Ureter (tissue), 1 donor: ENCODE measurements around the gene DGKG. TPM values are rescaled to one million over a fixed set of nuclear protein-coding genes. Genes with fewer than 3 reads are reported as not detected.

Experiments
- DNase-seq: peaks from one replicate; pipeline ENCODE4 v3.0.0-alpha.2; 2020; ENCODE audit warnings: low spot score
- total RNA-seq: library from RNA; stranded (reverse); gene quantifications from one replicate; pipeline ENCODE4 v1.2.4, GENCODE V29; 2023
- donor health status: DM: yes; HTN: yes; CAD: no.

DGKG gene
- total RNA-seq, 1 donor from 2014 or later: 16.2 TPM

DNA sequence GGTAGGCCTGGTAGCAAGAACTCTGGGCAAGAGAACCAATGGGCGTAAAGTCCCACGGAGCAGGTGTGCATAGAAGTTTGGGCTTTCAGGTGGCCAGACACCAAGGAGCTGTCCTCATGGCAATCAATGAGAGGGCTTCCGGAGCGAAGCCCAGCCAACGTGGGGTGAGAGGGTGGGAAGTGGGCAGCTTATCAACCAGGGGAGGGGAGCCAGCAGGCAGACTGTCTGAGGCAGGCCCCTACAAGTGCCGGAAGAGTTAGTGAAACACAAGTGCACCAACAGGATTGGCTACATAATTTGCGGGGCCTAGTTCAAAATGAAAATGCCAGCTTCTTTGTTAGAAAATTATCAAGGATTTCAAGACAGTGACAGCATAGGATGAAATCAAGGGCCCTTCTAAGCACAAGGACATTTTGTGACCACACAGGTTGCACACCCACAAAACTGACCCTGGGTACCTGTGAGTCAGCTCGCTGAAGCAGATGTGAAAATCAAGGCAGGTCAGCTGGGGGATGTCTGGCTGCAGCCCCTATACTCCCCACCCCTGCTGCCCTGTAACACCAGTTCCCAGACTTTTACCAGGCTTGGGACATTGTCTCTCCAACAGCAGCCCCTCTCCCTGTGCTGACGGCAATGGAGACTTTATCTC is 151.1 kb downstream of the DGKG start:
- peak; percentile 52 for DNase-seq

DNA sequence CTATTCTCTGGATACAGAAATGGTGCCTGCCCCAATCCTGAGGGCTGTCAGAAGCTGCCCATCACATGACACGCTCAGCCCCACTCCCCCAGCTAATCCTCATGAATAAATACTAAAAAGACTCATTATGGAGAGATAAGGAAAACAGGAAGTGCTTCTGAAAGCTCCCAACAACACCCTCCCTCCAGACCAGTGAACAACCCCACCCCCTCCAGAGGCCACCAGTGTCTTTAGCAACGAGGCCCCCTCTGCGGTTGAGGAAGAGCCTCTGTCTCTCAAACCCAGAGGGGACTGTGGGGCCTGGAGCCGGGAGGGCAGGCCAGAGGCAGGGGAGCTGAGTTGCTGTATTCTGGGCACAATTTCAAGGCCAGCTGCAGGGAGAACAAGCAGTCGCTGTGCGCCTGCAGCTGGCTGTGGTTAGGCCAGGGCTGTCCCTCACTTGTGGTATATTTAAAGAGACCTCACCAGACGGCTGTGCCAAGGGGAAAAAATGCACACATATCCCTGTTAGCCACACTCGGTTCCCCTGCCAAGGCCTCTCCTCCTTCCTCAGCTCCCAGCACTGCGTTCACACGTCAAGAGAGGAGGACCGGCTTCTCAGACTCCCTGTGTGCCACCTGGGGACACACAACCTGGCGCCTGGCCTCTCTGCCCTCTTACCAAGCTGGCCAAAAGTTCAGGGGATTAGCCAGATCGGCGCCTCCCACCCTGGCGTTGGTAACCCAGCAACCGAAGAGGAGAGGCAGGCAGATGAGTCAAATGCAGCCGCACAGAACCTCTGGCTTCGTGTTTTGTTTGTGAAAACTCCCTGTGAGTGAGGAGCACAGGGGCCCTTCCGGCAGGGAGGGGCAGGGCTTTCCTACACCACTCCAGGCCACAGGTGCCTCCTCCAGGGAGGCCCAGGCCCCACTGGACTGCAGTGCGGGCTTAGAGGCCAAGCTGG is 152.0 kb downstream of the DGKG start:
- peak; percentile 47 for DNase-seq

DNA sequence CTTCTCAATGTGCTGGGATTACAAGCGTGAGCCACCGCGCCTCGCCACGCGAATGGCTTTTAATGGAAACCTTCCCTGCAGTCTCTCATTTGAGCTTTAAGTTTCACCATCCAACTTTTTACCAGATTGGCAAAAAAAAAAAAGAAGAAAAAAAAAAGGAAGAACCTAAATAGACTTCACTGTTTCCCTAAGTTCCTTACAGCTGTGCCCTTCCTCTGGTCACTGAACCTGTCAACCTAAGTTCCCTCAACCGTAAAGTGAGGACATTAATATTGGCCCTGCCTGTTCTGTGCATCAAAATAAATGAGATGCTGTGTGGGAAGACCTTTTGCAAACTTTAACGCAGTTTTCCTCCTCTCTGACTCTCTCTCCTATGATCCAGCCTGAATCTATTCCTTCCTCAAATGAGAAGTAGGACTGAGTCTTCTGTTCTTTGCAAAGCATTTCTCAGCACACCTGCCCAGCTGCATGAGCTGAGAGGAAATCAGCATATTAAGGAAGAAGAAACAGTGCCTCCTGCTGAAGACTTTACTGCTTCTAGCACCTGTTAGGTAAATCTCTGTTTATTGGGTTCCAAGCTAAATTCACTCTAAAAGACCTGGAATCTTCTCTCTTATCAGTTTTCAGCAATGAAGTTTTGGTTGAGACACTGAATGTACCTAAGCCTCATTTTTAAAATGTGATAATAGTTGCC is 153.6 kb downstream of the DGKG start:
- DNase-seq: no peak

DNA sequence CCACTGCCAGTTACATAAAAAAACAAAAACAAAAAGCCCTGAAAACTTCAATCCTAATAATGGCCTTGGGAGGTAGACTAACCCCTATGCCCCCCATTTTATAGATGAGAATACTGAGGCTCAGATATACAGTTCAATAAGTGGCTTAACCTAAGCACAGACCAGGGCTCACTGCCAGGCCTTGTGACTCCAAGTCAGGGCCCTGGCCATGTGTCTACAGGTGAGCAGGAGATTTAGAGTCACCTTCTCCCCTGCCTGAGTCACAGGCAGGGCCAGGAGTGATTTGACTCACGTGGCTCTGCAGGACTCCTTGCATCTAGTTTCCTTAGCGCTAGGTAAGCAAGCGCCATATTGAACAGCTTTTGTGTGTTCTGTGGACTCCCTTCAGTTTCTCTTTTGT is 154.5 kb downstream of the DGKG start:
- DNase-seq: no peak

DNA sequence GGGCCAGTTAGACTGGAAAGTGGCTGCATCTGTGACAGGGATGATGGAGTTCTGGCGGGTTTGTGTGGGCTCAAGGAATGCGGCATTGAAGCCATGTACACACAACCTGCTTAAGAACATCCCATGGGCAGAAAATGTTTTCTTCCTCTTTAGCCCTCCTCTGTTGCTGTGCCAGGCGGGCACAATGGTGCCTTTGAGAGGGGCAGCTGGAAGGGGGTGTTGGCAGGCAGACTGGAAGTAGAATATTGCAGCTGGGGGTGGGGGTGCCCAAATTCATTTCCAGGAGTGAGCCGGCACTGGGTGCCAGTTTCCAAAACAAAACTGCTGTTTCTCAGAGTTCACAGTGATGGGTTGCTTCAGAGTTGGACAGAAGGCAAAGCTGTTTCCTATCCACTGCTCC is 161.3 kb downstream of the DGKG start:
- no peak for DNase-seq

DNA sequence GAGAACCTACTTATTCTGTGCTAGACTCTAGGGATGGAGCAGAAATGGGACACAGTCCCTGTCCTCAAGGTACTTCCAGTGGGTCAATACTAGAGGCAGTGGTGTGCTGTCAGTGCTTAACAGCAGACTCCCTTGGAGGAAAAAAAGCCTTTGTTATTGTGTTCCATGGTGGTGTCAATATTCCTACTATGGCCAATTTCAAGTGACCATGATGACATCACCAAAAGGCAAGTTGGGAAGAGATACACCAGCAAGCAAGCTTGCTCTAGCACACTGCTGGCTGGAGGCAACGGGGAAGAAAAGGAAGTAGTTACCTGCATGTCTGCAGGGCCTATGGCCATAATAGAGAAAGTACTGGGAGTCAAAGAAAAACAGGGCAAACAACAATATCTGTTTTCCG is 163.6 kb downstream of the DGKG start:
- DNase-seq: no peak

DNA sequence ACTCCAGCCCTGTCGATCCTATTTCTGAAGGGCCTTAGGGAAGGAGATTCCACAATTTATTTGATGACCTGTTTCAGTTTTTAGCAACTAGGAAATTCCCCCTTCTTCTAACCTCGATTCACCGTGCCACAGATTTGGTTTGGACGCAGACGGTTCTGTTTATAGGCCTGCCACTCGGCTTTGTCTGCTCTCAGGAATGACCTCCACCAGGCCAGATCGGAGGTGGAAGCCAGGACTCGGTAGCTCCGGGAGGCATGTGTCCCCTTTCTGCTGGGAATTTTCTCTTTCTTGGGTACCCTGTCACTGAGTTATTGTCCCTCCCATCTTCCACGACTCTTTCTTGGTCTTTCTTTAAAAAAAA is 167.6 kb downstream of the DGKG start:
- no peak for DNase-seq

DNA sequence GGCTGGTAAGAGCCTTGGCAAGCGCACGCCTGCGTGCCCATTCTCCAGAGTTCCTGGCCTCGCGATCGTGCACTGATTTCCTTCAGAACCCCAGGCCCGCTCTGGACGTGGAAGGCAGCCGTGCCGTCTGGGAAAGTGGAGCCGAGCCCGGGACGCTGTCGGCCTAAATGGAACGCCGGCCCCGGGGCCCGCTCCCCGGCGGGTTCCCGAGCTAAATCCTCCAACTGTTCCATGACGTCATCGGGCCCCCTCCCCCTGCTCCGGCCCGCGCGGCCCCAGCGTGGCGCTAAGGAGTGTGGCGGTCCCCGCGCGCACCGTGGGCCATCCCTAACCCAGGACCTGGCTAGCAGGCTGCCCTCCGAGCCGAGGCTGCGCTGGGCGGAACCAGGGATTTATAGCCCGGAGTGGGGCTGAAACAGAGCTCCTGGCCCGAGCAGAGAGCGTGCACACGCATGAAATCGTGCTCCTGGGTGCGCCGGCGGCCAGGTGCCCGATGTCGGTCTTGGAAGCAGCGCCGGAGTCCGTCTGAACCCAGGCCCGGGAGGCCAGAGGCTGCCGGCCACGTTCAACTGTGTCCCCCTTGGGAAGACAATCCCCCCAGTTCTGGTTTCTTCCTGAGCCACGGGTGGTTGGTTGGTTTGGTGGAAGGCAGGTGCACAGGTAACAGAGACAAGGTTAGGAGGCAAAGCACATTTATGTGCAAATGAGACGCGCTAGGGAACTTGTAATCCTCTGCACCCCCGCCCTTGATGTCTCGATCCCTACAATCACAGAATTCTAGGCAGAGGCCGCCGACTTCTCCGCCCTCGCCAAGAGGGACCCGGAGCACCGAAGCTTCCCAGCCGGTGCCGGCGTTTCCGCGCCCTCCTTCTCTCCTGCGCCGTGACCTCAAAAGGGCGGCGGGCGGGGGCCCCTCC is 168.2 kb downstream of the DGKG start:
- DNase-seq: no peak

DNA sequence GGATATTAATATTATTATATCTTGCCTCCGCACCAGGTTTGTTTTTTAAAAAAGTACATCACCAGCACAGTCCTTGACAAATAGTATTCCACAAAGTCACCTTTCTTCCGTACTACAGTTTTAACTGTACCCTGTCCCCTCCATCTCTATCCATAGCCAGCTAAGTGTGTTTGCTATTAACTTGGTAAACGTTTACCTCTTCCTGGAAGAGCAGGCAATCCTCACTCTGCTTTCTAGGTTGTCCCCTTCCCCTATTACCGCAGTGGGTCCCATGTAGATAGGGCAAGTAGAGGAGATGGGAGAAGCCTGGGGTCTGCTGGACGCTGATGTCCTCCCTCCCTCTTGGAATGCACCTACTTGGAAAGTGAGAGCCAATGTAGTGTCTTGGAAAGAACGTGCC is 169.2 kb downstream of the DGKG start:
- no peak for DNase-seq

DNA sequence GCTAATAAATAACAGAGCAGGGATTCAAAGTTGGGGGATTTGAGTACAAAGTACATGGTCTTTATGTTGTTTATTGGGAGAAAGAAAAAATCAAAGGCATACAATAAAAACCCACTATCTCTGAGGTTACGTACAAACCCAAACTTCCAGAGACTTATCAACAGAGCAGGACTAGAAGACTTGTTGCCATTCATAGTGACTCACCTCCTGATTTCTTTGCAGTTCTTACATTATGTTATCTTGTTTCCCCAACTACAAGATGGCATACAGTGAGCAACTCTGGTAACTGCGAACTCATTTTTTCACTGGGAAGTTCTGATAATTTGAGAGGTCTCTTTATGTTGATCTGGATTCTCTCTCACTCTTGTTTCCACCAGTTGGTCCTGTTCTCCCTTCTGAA is 172.5 kb downstream of the DGKG start:
- no peak for DNase-seq

DNA sequence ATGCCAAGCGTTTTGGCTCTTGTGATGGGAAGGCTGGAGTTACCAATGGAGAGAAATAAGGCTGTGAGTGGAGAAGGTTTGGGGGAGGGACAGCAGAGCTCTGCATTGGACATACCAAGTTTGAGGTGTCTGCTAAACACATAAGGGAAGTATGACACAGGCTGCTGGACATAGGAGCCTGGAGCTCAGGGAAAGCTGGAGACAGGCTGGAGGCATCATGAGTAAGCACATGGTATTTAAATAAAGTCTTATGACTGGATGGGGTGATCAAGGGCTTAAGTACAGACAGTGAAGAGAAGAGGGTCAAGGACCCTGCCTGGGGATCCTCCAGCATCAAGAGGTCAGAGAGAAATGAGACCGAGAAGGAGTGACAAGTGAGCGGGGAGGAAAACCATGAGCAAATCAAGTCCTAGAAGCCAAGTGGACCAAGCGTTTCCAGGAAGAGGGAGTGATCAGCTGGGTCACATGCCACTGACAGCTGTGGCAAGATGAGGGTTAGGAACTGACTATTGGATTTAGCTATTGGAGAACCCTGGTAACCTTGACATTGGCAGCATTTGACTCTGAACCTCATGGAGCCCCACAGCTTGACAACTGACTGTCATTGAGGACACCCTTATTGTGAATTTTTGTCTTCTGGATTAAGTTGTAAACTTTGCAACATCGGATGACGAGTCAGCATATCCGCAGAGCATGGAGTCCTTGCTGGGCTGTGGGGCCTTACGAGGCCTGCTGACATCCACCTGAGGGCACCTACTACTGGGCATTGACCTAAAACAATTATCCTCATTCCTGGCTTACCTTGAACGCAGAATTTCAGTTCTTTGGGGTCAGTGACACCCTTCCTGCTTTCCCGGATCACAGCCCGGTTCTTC is 174.4 kb downstream of the DGKG start:
- DNase-seq: no peak

DNA sequence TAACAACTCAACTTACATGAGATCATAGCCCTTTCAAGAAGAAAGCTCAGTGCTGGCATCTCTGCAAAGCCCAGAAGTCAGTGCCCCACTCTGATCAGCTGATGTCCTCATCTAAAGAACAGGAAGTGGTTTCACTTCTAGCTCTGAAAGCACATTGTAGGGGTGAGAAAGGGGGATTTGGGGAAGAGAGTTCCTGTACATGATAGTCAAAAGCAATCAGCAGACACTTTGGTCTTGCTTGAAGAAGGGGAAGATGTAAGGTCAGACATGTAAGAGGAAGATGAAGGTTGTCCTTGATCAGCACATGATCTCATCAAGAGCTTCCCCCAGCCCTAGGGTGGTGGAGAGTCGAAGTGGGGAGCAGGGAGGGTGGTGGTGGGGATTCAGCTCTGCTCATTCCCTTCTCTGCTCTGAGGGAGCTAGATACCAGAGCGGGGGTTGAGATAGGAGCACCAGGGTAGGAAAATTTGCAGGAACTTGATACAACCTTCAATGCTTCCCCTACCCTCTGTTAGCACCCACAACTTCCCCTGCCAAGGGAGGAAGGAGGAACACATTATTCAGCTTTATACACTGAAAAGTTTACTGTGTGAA is 176.7 kb downstream of the DGKG start:
- no peak for DNase-seq

DNA sequence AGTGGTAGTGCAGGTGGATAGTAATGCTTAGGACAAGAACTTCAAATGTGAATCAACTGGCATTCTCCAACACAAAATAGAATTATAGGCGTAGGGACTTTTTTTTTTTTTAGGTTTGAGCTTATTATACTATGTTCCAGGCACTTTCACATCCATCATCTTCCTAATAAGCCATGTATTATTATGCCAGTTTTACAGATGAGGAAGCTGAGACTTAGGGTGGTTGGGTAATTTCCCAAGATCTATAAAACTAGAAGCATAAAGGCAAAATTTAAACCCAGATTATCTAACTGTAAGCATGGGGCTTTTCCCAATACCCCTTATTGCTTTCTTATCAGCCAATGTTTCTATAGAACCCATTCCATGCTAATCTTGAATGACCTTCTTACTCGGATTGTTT is 178.0 kb downstream of the DGKG start:
- DNase-seq: no peak

DNA sequence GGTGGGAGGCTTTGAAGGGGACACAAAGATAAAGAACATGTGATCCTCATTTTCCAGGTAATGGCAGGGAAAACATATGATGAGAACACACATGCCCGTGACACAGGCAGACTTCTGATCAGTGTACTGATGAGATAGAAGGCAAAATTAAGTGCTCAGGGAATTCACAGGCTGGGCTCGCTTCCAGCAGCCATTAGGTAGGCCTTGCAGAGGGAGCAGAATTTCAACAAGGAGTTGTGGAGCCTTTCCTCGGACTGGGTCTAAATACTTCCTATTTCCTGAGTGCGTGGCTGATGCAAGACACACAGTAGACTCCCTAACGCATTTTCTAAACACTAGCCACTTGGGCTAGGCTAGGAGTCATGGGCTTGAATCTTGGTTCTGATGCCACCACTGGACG is 179.2 kb downstream of the DGKG start:
- DNase-seq: no peak

DNA sequence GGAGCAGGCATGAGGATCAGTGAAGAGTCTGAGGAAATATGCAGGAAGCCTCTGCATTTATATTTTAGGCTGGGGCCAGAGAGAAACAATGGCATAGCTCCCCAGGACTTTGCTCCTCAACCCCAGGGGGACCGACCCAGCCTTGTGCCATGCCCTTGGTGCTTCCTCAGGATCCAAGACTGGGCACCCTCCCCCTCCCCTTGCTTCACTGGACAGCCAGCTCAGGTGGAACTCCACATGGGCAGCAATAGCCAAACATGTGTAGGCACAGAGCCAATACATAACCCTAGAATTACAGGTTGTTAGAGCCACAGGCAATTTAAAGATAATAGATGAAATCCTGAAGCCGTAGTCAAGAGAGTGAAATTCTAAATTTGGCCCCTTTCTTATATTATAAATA is 180.1 kb downstream of the DGKG start:
- DNase-seq: no peak

DNA sequence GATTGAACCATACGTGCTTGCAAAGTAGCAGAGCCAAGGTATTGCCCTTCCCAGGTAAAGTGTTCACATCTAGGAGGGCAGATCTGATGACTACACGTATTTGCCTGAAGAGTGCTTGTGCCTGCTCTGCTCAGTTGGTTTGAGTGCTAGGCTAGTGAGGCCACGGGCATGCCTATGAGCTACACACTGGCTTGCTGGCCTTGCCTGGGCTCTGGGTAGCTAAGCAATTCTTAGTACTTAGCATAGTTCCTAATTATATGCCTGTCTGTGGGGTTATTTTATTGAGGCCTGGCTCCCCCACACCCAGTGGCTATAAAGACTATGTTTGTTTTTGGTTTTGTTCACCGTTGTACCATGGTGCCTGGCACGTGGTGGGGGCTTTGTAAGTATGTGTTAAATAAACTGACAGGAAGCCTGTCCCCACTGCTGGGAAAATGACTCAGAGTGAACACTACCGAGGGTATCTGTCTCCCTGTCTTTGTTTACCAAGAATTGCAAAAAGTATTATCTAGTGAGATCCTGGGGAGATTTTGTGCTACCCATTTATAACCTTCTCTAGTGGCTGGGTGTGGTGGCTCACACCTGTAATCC is 181.0 kb downstream of the DGKG start:
- no peak for DNase-seq

DNA sequence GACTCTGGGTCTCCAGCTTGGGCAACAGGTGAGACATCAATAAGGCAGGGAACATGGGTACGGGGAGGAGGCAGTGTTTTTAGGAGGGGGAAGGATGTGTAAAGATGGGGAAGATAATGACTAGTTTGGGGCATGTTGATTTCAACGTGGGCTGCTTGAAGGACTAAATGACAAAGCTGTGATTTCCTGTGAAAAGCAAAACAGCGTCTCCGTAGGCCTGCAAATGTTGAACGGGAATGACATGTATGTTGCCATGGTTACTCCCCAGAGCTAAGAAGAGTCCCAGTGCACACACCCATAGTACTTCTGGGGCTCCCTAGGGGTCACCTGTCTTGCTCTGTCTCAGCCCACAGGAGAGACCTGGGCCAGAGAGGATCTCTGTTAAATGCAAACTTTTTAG is 181.9 kb downstream of the DGKG start:
- no peak for DNase-seq

DNA sequence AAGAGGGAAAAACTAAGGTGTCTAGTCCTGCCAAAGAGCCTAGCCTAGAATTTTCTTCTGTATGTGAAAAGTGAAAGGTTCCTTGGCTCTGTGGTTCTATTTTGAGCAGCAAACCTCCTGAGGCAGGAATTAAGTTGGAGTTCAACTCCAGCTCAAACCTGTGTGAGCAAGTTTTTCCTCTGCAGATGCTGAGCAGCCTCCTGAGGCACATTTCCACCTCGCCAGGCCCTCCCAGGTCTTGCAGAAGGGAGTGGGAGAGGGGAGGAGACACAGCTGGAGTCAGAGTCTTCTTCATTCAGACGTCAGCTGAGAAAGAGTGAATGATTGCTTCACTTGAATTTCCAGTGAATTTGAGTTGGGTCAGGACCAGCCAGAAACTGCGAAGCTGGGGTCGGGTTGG is 183.6 kb downstream of the DGKG start:
- DNase-seq: no peak

DNA sequence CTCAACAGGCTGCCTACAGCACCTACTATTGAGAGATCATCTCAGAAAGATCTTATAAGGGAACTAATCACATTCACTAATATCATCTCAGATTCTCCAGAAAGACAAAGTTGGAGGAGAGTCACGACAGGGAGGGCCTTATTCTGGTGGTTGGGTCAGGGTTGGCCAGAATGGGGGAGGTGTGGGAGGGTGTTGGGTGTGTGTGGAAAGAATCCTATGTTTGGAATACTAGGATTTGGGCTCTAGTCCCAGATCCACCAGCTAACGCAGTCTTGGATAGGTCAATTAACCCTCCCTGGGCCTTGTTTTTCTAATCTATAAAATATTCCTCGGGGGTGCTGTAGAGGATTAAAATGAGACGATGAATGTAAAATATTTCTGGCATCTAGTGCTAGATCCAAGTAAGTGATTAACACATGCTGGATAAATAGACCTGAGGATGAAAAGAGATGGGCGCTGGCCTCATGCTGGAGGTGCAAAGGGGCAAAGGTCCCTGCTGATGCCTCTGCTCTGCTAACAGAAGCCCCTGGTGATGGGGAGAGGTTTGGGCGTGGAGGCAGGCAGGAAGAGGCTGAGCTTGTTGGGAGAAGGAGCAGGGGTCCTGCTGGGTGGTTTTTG is 185.6 kb downstream of the DGKG start:
- DNase-seq: no peak
